ENCODE measurements around the gene AHRR.
A peak's percentile ranks its signal among the peaks of the same experiment; 100 is the strongest.

Gene AHRR

DNA sequence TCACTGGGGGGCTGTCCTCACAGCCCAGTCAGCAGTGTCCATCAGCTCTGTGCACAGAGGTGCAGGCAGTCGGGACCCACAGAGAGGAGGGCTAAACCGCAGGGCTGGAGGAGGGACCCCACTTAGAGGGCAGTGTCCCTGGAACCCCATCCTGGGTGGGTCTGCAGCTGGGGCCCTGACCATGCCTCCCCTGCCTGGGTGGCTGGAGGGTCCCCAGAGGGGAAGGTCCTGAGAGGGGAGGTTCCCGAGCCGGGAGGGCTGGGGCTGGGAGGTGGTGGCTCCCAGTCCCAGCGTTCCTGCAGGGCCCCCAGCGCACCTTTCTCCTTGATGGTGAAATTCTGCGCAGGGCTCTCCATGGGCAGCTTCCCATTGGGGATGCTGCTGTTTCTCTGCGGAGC is 154.2 kb downstream of the AHRR start:
- H3K36me3 ChIP-seq, result peaks cover 8% of the 10 kb centered on the region
- peak overlapping the region; percentile 50; the same call in 1 of the 2 replicates for H3K4me2 ChIP-seq
- no peaks in the 10 kb centered on the region for H3K9me3 ChIP-seq
- H3K4me3 ChIP-seq, result no peak overlapping the region
- peaks cover 84% of the 10 kb centered on the region for H4K20me1 ChIP-seq
- peaks cover 80% of the 10 kb centered on the region for H3K4me1 ChIP-seq
- H3K27me3 ChIP-seq, result peaks cover 53% of the 10 kb centered on the region
- no peak overlapping the region for H3K27ac ChIP-seq
- no peak overlapping the region for H3K9ac ChIP-seq
- no peak for TF ChIP-seq Cebpa-rat (IDR thresholded peaks at IDR 0.05)

- H3K36me3 ChIP-seq, result peaks cover 3% of the 10 kb centered on the region
- peaks cover 80% of the 10 kb centered on the region for H3K4me1 ChIP-seq
- no peak overlapping the region for H3K4me2 ChIP-seq
- H3K9ac ChIP-seq, result no peak overlapping the region
- TF ChIP-seq Cebpa-rat (IDR thresholded peaks at IDR 0.05), result no peak
- H3K9me3 ChIP-seq, result no peaks in the 10 kb centered on the region
- peaks cover 53% of the 10 kb centered on the region for H3K27me3 ChIP-seq
- H3K4me3 ChIP-seq, result no peak overlapping the region
- peaks cover 78% of the 10 kb centered on the region for H4K20me1 ChIP-seq
- H3K27ac ChIP-seq, result no peak overlapping the region
Observed at GRCh38 chr5:476102-476813, 154.7 kb downstream of the AHRR start.

GRCh38 chr5:476814-477175 is 155.3 kb downstream of the AHRR start:
- no peak overlapping the region for H3K27ac ChIP-seq
- H3K27me3 ChIP-seq, result peaks cover 53% of the 10 kb centered on the region
- H3K36me3 ChIP-seq, result no peaks in the 10 kb centered on the region
- no peak for TF ChIP-seq Cebpa-rat (IDR thresholded peaks at IDR 0.05)
- no peak overlapping the region for H3K9ac ChIP-seq
- H3K4me1 ChIP-seq, result peaks cover 77% of the 10 kb centered on the region
- peak overlapping the region; percentile 91; the same call in 1 of the 2 replicates for H3K4me2 ChIP-seq
- H3K4me3 ChIP-seq, result no peak overlapping the region
- H3K9me3 ChIP-seq, result no peaks in the 10 kb centered on the region
- peaks cover 73% of the 10 kb centered on the region for H4K20me1 ChIP-seq

- peaks cover 68% of the 10 kb centered on the region for H4K20me1 ChIP-seq
- peak overlapping the region; percentile 91 for H3K4me2 ChIP-seq
- no peaks in the 10 kb centered on the region for H3K36me3 ChIP-seq
- H3K27me3 ChIP-seq, result peaks cover 53% of the 10 kb centered on the region
- no peak overlapping the region for H3K9ac ChIP-seq
- no peaks in the 10 kb centered on the region for H3K9me3 ChIP-seq
- H3K27ac ChIP-seq, result no peak overlapping the region
- no peak overlapping the region for H3K4me3 ChIP-seq
- H3K4me1 ChIP-seq, result peaks cover 77% of the 10 kb centered on the region
- no peak for TF ChIP-seq Cebpa-rat (IDR thresholded peaks at IDR 0.05)
Observed at GRCh38 chr5:477247-477646, 155.7 kb downstream of the AHRR start.

DNA sequence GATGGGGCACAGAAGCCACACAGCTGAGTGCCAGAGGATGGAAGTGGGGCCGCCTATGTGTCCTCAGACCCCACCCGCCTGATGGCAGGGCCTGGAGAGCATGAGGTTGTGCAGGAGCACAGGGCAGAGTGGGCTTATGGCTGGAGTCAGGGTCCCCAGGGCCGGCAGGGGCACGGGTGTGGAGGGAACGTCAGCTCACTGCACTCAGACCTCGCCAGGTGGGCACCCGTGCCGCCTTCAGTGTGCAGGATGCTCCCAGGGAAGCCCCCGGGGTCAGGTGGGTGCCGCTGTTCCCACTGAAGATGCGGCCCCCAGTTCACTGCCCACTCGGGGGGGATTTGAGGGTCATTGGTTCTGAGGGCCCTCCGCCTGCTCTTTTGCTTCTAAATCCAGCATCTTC is 156.4 kb downstream of the AHRR start:
- peaks cover 68% of the 10 kb centered on the region for H4K20me1 ChIP-seq

DNA sequence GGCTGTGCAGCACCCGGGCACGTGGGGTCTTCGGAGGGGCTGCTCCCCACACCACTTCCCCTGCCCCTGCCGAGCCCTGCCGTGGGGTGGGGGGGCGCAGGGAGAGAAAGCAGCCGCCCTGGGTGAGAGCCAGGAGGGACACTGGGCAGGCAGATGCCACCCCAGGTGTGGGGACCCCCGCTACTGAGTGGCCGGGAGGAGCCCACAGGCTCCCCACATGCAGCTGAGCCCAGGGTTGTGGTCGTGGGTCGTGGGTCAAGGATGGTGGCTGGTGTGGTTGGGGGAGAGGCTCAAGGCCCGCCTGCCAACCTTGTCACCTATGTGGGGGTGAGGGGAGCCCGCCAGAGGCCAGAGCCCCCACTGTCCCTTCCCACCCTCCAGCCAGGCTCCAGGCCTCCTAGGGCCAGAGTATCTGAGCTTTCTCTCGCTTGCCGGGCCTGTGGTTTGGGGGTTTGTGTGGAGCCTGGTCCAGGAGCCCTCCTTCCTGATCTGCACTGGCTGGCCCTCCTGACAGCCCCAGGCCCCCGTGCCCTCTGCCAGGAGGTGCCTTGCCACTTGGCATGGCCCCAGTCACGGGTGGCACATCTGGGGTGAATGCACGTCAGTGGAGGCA is 157.0 kb downstream of the AHRR start:
- Histone ChIP-seq H4K20me1 (peaks cover 66% of the 10 kb centered on the region), H3K4me2 (peak overlapping the region; percentile 91), H3K36me3 (no peaks in the 10 kb centered on the region), H3K9ac (peak overlapping the region; percentile 43; the same call in 1 of the 2 replicates), H3K9me3 (no peaks in the 10 kb centered on the region), H3K4me1 (peaks cover 86% of the 10 kb centered on the region), H3K27ac (peak overlapping the region; percentile 63; the same call in 1 of the 2 replicates), H3K4me3 (peak overlapping the region; percentile 25; the same call in 1 of the 2 replicates), H3K27me3 (peaks cover 51% of the 10 kb centered on the region)
- TF ChIP-seq Cebpa-rat (IDR thresholded peaks at IDR 0.05), result no peak

More for the DNA sequence above, 156.4 kb downstream of the AHRR start:
- Histone ChIP-seq H3K4me3 (no peak overlapping the region), H3K36me3 (no peaks in the 10 kb centered on the region), H3K9ac (no peak overlapping the region), H3K4me2 (peak overlapping the region; percentile 91), H3K27ac (no peak overlapping the region), H3K9me3 (no peaks in the 10 kb centered on the region), H3K4me1 (peaks cover 79% of the 10 kb centered on the region), H3K27me3 (peaks cover 53% of the 10 kb centered on the region)
- no peak for TF ChIP-seq Cebpa-rat (IDR thresholded peaks at IDR 0.05)

GRCh38 chr5:478982-479535 is 157.5 kb downstream of the AHRR start:
- H4K20me1 ChIP-seq, result peaks cover 60% of the 10 kb centered on the region
- H3K4me1 ChIP-seq, result peaks cover 91% of the 10 kb centered on the region
- H3K9ac ChIP-seq, result peak overlapping the region; percentile 43; the same call in 1 of the 2 replicates
- H3K36me3 ChIP-seq, result no peaks in the 10 kb centered on the region
- H3K4me2 ChIP-seq, result peak overlapping the region; percentile 91
- peak overlapping the region; percentile 25; the same call in 1 of the 2 replicates for H3K4me3 ChIP-seq
- peak overlapping the region; percentile 63 for H3K27ac ChIP-seq
- H3K9me3 ChIP-seq, result no peaks in the 10 kb centered on the region
- no peak for TF ChIP-seq Cebpa-rat (IDR thresholded peaks at IDR 0.05)
- peaks cover 45% of the 10 kb centered on the region for H3K27me3 ChIP-seq

- Histone ChIP-seq H3K27ac (peak overlapping the region; percentile 63), H3K4me2 (peak overlapping the region; percentile 91), H3K9me3 (no peaks in the 10 kb centered on the region), H4K20me1 (peaks cover 55% of the 10 kb centered on the region), H3K27me3 (peaks cover 40% of the 10 kb centered on the region), H3K4me1 (peaks cover 96% of the 10 kb centered on the region), H3K9ac (0 out of 2 replicates have a peak overlapping the region, but pooled peaks have one; percentile 43), H3K4me3 (0 out of 2 replicates have a peak overlapping the region, but pooled peaks have one; percentile 25), H3K36me3 (no peaks in the 10 kb centered on the region)
- no peak for TF ChIP-seq Cebpa-rat (IDR thresholded peaks at IDR 0.05)
Observed at GRCh38 chr5:479566-480319, 158.2 kb downstream of the AHRR start.

GRCh38 chr5:481347-481746 is 159.8 kb downstream of the AHRR start:
- no peak overlapping the region for H3K9ac ChIP-seq
- no peak for TF ChIP-seq Cebpa-rat (IDR thresholded peaks at IDR 0.05)
- H3K4me1 ChIP-seq, result peaks cover 97% of the 10 kb centered on the region
- peak overlapping the region; percentile 34; the same call in 1 of the 2 replicates for H3K4me2 ChIP-seq
- no peaks in the 10 kb centered on the region for H3K36me3 ChIP-seq
- peaks cover 24% of the 10 kb centered on the region for H3K27me3 ChIP-seq
- peaks cover 39% of the 10 kb centered on the region for H4K20me1 ChIP-seq
- H3K4me3 ChIP-seq, result no peak overlapping the region
- no peaks in the 10 kb centered on the region for H3K9me3 ChIP-seq
- no peak overlapping the region for H3K27ac ChIP-seq

All from BLaER1 (cell line).